Measurements from ENCODE around the gene ITSN2. TPM values are rescaled to one million over a fixed set of nuclear protein-coding genes. Genes with fewer than 3 reads are reported as not detected.
A peak's percentile ranks its signal among the peaks of the same experiment; 100 is the strongest.

The ITSN2 gene
- total and polyA plus RNA-seq, 2 of the 8 experiments (the other 6 are each of a cell fraction or from before 2014, with no cell fraction given): 9.3 to 17.0 TPM

DNA sequence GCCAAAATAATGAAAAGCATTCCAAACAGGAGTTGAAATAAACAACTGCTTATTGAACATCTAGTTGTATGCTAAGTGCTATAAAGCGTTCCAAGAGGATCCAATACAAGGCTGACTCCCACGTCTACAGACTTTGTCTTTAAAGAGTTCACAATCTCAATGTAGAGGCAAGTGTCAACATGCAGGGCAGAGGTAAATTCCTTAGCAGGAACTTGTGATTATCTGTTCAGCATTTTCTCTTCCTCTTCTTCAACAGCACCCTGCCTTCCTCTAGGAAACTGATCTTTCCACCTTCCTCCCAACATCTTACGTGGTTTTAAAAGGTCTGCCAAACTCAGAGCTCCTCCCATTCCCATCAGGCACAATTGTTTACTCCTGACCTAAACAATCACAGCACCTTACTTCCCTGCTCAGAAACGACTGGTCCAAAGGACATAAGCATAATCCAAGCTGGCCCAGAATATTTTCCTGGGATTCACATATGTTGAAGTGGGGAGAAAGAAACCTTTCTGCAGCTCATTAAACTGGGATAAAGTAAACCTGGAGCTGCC, 83.9 kb downstream of the ITSN2 start:
- H3K23me2 ChIP-seq (ENCODE audit: low read depth, low read length): no peaks in the 10 kb centered on the region
- FAIRE-seq (peak; percentile 86), DNase-seq (ENCODE audit: low read depth in 1 of 2, low spot score in 2 of 2) (no peak)
- H3K4me2 ChIP-seq (ENCODE audit: insufficient read depth in 1 of 2, low read depth in 2 of 2, low read length in 2 of 2): no peak overlapping the region
- H2BK5ac ChIP-seq (ENCODE audit: low read depth, low read length): no peak overlapping the region
- peaks cover 0 to 2% (median 1%) of the 10 kb centered on the region in 4 experiments; a peak in 2 of 7 replicates for H3K4me1 ChIP-seq (replicated peaks in 1 of 4; ENCODE audit: control insufficient read depth in 3 of 4, insufficient read depth in 4 of 4, low read length in 3 of 4)
- H4K8ac ChIP-seq (ENCODE audit: extremely low read depth, insufficient read depth, low read length): no peak overlapping the region
- H3K23ac ChIP-seq (ENCODE audit: insufficient read length): no peak overlapping the region
- H3K18ac ChIP-seq (ENCODE audit: extremely low read depth, low read length): no peak overlapping the region
- no peak overlapping the region for H2BK15ac ChIP-seq (ENCODE audit: low read length)
- no peak overlapping the region for H2BK20ac ChIP-seq (ENCODE audit: low read length)
- no peak overlapping the region; a peak in 1 of 7 replicates for H3K9ac ChIP-seq (replicated peaks in 1 of 4; ENCODE audit: extremely low read depth in 1 of 4, low read depth in 3 of 4, low read length in 3 of 4)
- no peaks in the 10 kb centered on the region; a peak in 1 of 8 replicates for H3K36me3 ChIP-seq (ENCODE audit: control insufficient read depth in 2 of 4, insufficient read depth in 4 of 4, low read length in 3 of 4)
- no peak overlapping the region for H2AK5ac ChIP-seq (ENCODE audit: low read depth, low read length)
- no peak overlapping the region for H3K14ac ChIP-seq (ENCODE audit: insufficient read length)
- no peak overlapping the region for H2AFZ ChIP-seq (ENCODE audit: low read length)
- no peak overlapping the region for H2BK12ac ChIP-seq (ENCODE audit: low read depth, low read length)
- no peak overlapping the region for H3K4ac ChIP-seq (replicated peaks; ENCODE audit: insufficient read length, low read depth, low read length)
- H3K79me1 ChIP-seq (ENCODE audit: low read depth, low read length): no peaks in the 10 kb centered on the region
- no peaks in the 10 kb centered on the region for H3K27me3 ChIP-seq (replicated peaks in 1 of 4; ENCODE audit: control insufficient read depth in 3 of 4, extremely low read depth in 1 of 4, insufficient read depth in 3 of 4, low read length in 3 of 4)
- H3K79me2 ChIP-seq (ENCODE audit: control insufficient read depth in 1 of 2, insufficient read depth in 2 of 2, low read length in 2 of 2): no peaks in the 10 kb centered on the region
- no peak overlapping the region for H3K4me3 ChIP-seq (ENCODE audit: extremely low read depth in 1 of 4, insufficient read depth in 2 of 4, low read depth in 3 of 4, low read length in 4 of 4)
- H3K9me3 ChIP-seq (ENCODE audit: insufficient read depth in 2 of 2, low read depth in 1 of 2, low read length in 1 of 2): no peaks in the 10 kb centered on the region
- H4K20me1 ChIP-seq (replicated peaks in 1 of 2; ENCODE audit: control insufficient read depth in 1 of 2, insufficient read depth in 2 of 2, low read length in 2 of 2): no peaks in the 10 kb centered on the region
- no peak overlapping the region for H4K5ac ChIP-seq (ENCODE audit: insufficient read length, low read depth, low read length)
- H2BK120ac ChIP-seq (replicated peaks; ENCODE audit: low read depth, low read length): no peak overlapping the region
- ChIA-PET CTCF (ENCODE audit: partially characterized antibody) (interaction anchor here (0.6 to 1.3 kb wide), 4 partner anchors 9 to 124 kb away, joined by 3 to 4 read pairs (median 4); no protein-coding TSS in a partner anchor), POLR2A (ENCODE audit: partially characterized antibody) (interaction anchor here (1.0 kb wide), 1 partner anchor 84 kb away, joined by 4 read pairs; the partner anchor contains the start of gene ITSN2)
- H4K91ac ChIP-seq (replicated peaks; ENCODE audit: insufficient read length, low read length): no peak overlapping the region
- no peak overlapping the region for H3K56ac ChIP-seq (replicated peaks; ENCODE audit: insufficient read length, low read depth, low read length)
- 67% methylated on average over 4 of the region's 4 CpGs; no CpG with 5 or more reads in 1 of the 2 experiments for WGBS, 2 experiments (ENCODE audit: extremely low coverage in 1 of 2, insufficient coverage in 1 of 2, insufficient read length in 1 of 2, insufficient replicate concordance in 2 of 2, low coverage in 1 of 2, low lambda C conversion rate in 2 of 2, missing lambda C conversion rate in 1 of 2)
- TF ChIP-seq EGR1 (IDR thresholded peaks at IDR 0.05; ENCODE audit: borderline replicate concordance, low read depth, low read length) (no peak), JUN (IDR thresholded peaks at IDR 0.05; ENCODE audit: low read depth, low read length) (no peak), RNF2 (IDR thresholded peaks at IDR 0.05; ENCODE audit: borderline replicate concordance, low read depth, low read length, missing control alignments, poor library complexity, severe bottlenecking) (no peak), TBP (IDR thresholded peaks at IDR 0.05; ENCODE audit: low read depth, low read length) (no peak)
- no peak overlapping the region for H3K27ac ChIP-seq (ENCODE audit: low read depth, low read length)

Measured in H1 (cell line).